ENCODE data around the gene ZYX.
"Not testable (repeated sequence)": the region's sequence is repeated elsewhere in the genome, so short reads cannot be mapped to it uniquely, and the experiment has no call there.

ZYX gene

GRCh38 chr7:143417734-143418383 lies 36.7 kb downstream of the ZYX start:
- DNase-seq (ENCODE audit: low spot score): no peak

GRCh38 chr7:143418681-143419458 lies 37.7 kb downstream of the ZYX start:
- no peak for DNase-seq (ENCODE audit: low spot score)

GRCh38 chr7:143419880-143420279 lies 38.7 kb downstream of the ZYX start:
- no peak for DNase-seq (ENCODE audit: low spot score)

- DNase-seq (ENCODE audit: low spot score): not testable (repeated sequence)
Measured at GRCh38 chr7:143420624-143421023, 39.5 kb downstream of the ZYX start.

GRCh38 chr7:143422033-143422432 lies 40.9 kb downstream of the ZYX start:
- DNase-seq (ENCODE audit: low spot score): no peak

GRCh38 chr7:143424476-143424875 lies 43.3 kb downstream of the ZYX start:
- DNase-seq (ENCODE audit: low spot score): not testable (repeated sequence)

GRCh38 chr7:143426479-143427142 lies 45.5 kb downstream of the ZYX start:
- DNase-seq (ENCODE audit: low spot score): no peak

- no peak for DNase-seq (ENCODE audit: low spot score)
Measured at GRCh38 chr7:143429770-143430698, 48.9 kb downstream of the ZYX start.

- DNase-seq (ENCODE audit: low spot score): no peak
Measured at GRCh38 chr7:143431109-143431508, 50.0 kb downstream of the ZYX start.

GRCh38 chr7:143433759-143434158 lies 52.6 kb downstream of the ZYX start:
- DNase-seq (ENCODE audit: low spot score): no peak

- DNase-seq (ENCODE audit: low spot score): no peak
Measured at GRCh38 chr7:143434660-143435059, 53.5 kb downstream of the ZYX start.

GRCh38 chr7:143435266-143435665 lies 54.1 kb downstream of the ZYX start:
- no peak for DNase-seq (ENCODE audit: low spot score)

GRCh38 chr7:143436325-143436946 lies 55.3 kb downstream of the ZYX start:
- no peak for DNase-seq (ENCODE audit: low spot score)

GRCh38 chr7:143437578-143437977 lies 56.4 kb downstream of the ZYX start:
- DNase-seq (ENCODE audit: low spot score): no peak

GRCh38 chr7:143439866-143440265 lies 58.7 kb downstream of the ZYX start:
- no peak for DNase-seq (ENCODE audit: low spot score)

Measured in globus pallidus (tissue), 1 donor.